Endothelial cell of umbilical vein (primary cell): ENCODE results near the gene THSD4. TPM values are rescaled to one million over a fixed set of nuclear protein-coding genes. Genes with fewer than 3 reads are reported as not detected.

ENCODE experiments used
- BruUV-seq: library from RNA; stranded (reverse); fragments of 400-500 nt; replicated peaks from 2 replicates; lab custom pipeline; 2021; lab: Mats Ljungman, UMichigan
- CTCF ChIA-PET: fragments of 300-600, 350-600 bp; sonication (Branson Sonifier 250); formaldehyde crosslinking; loops from one replicate; lab custom pipeline; 2021; ENCODE audit warnings: antibody characterized with exemption, inconsistent platforms; lab: Charles Lee
- POLR2A ChIA-PET: fragments of 300-600, 350-600 bp; sonication (Branson Sonifier 250); formaldehyde crosslinking; loops from one replicate; lab custom pipeline; 2021; ENCODE audit warnings: antibody characterized with exemption, inconsistent platforms; lab: Charles Lee
- DNase-seq: peaks from one replicate; pipeline ENCODE4 v3.0.0-alpha.2; 2011; ENCODE audit warnings: low read depth, low spot score
- FAIRE-seq: peaks from 2 replicates; lab custom pipeline; 2011; peaks lifted over from hg19 to GRCh38; lab: Jason Lieb, UNC
- H2AFZ ChIP-seq: 2 replicates; pipeline ENCODE4 v1.6.0; 2012; ENCODE audit warnings: low read depth, low read length, control low read depth, inconsistent platforms
- H3K27ac ChIP-seq: 2 replicates; pipeline ENCODE4 v1.5.1; 2011; ENCODE audit warnings: low read depth, mild to moderate bottlenecking, control low read depth, low read length, moderate library complexity; ENCODE audit not compliant: insufficient read depth
- H3K27me3 ChIP-seq, 2 experiments: 2 replicates each; pipeline versions ENCODE4 v1.6.0 to v1.6.1; 2011; ENCODE audit warnings: low read length in 2 of 2, mixed read lengths in 1 of 2; ENCODE audit not compliant: control insufficient read depth in 2 of 2, insufficient read depth in 2 of 2
- H3K36me3 ChIP-seq, 2 experiments: 2 replicates in 1 of 2; 3 replicates in 1 of 2; pipeline ENCODE4 v1.5.1; 2011; ENCODE audit warnings: low read length in 2 of 2, mild to moderate bottlenecking in 1 of 2, moderate library complexity in 1 of 2; ENCODE audit not compliant: control insufficient read depth in 2 of 2, insufficient read depth in 2 of 2; ENCODE audit errors: extremely low read depth in 1 of 2
- H3K4me1 ChIP-seq: 3 replicates; pipeline ENCODE4 v1.5.1; 2011; ENCODE audit warnings: mild to moderate bottlenecking, low read length; ENCODE audit not compliant: control insufficient read depth, insufficient read depth; ENCODE audit errors: extremely low read depth
- H3K4me2 ChIP-seq: 2 replicates; pipeline ENCODE4 v1.6.1; 2011; ENCODE audit warnings: low read length, control low read depth, mixed read lengths; ENCODE audit not compliant: insufficient read depth
- H3K4me3 ChIP-seq, 3 experiments: fragments of 200-600 bp in 1 of 3; sonication (generic), shearing (Covaris generic) in 1 of 3; replicated peaks in 1 of 3; 2 replicates each; pipeline ENCODE4 v1.5.1; 2011 to 2016; ENCODE audit warnings: control low read depth in 3 of 3, low read length in 3 of 3, mild to moderate bottlenecking in 2 of 3, inconsistent platforms in 1 of 3, low read depth in 1 of 3, moderate library complexity in 1 of 3; ENCODE audit not compliant: insufficient read depth in 1 of 3
- H3K79me2 ChIP-seq: 2 replicates; pipeline ENCODE4 v1.6.0; 2012; ENCODE audit warnings: low read length, inconsistent platforms; ENCODE audit not compliant: control insufficient read depth, insufficient read depth
- H3K9ac ChIP-seq: replicated peaks from 2 replicates; pipeline ENCODE3; 2011; ENCODE audit warnings: low read length, control low read depth; ENCODE audit not compliant: insufficient read depth; ENCODE audit errors: extremely low read depth
- H3K9me1 ChIP-seq: replicated peaks from 3 replicates; pipeline ENCODE4 v1.6.0; 2011; ENCODE audit warnings: mild to moderate bottlenecking, low read length; ENCODE audit not compliant: control insufficient read depth, insufficient read depth; ENCODE audit errors: extremely low read depth
- H3K9me3 ChIP-seq: replicated peaks from 2 replicates; pipeline ENCODE4 v1.5.1; 2012; ENCODE audit warnings: low read length, inconsistent platforms; ENCODE audit not compliant: control insufficient read depth, insufficient read depth
- H4K20me1 ChIP-seq: replicated peaks from 2 replicates; pipeline ENCODE3; 2011; ENCODE audit warnings: mild to moderate bottlenecking, low read length; ENCODE audit not compliant: control insufficient read depth, insufficient read depth; ENCODE audit errors: extremely low read depth
- EZH2 ChIP-seq: IDR thresholded peaks from 2 replicates; pipeline ENCODE4 v1.6.1; 2012; ENCODE audit warnings: borderline replicate concordance, low read depth, mild to moderate bottlenecking, moderate library complexity, low read length, inconsistent platforms; ENCODE audit not compliant: severe bottlenecking
- FOS ChIP-seq: IDR thresholded peaks from 2 replicates; pipeline ENCODE4 v1.6.1; 2011; ENCODE audit warnings: mild to moderate bottlenecking, low read length, moderate library complexity, borderline replicate concordance; ENCODE audit not compliant: insufficient read depth
- GATA2 ChIP-seq: IDR thresholded peaks from 2 replicates; pipeline ENCODE4 v1.7.0; 2011; ENCODE audit warnings: low read depth, mild to moderate bottlenecking, moderate library complexity, mixed read lengths, low read length; ENCODE audit not compliant: insufficient read length, insufficient read depth
- JUN ChIP-seq: IDR thresholded peaks from 2 replicates; pipeline ENCODE4 v1.6.1; 2011; ENCODE audit warnings: borderline replicate concordance, low read depth; ENCODE audit not compliant: insufficient read length, insufficient read depth
- MYC ChIP-seq: IDR thresholded peaks from one replicate; pipeline ENCODE4 v1.6.1; 2011; ENCODE audit warnings: mild to moderate bottlenecking, low read depth, low read length
- POLR2A ChIP-seq: IDR thresholded peaks from 2 replicates; pipeline ENCODE4 v1.6.1; 2012; ENCODE audit warnings: low read depth, mild to moderate bottlenecking, control low read depth, low read length
- POLR2AphosphoS5 ChIP-seq: IDR thresholded peaks from 2 replicates; pipeline ENCODE4 v1.6.1; 2012; ENCODE audit warnings: low read depth, mild to moderate bottlenecking, control low read depth, low read length, moderate library complexity; ENCODE audit not compliant: insufficient read depth
- dilution Hi-C: fragments of 300-500 bp; cut with MboI; formaldehyde crosslinking; loops from one replicate; pipeline ENCODE4 v1.15.0; 2019; ENCODE audit warnings: low sequenced_read_pairs; ENCODE audit not compliant: extremely low pct_ligation_motif_present
- intact Hi-C: fragments of 100-400 bp; cut with micrococcal nuclease; formaldehyde crosslinking; loops from one replicate; pipeline ENCODE4 v1.10.0; 2022
- polyA plus RNA-seq, 4 experiments: library from polyadenylated mRNA; depleted of rRNA in 3 of 4; stranded (reverse) in 3 of 4; unstranded in 1 of 4; fragments of >200 nt; gene quantifications; 2 replicates each; pipeline versions ENCODE4 v1.2.1 to v1.2.3, GENCODE V29; 2011 to 2012; ENCODE audit warnings: missing spikeins in 1 of 4
- total RNA-seq: library from RNA; stranded (reverse); gene quantifications from 2 replicates; pipeline ENCODE4 v1.2.3, GENCODE V29; 2021
- TF ChIP-seq, protein P1 (sequence below): IDR thresholded peaks from 2 replicates; pipeline ENCODE4 v1.6.1; 2011; ENCODE audit not compliant: insufficient read depth, insufficient read length
- TF ChIP-seq, protein P2 (sequence below), 2 donors: IDR thresholded peaks; 1 replicate in 1 of 2; 2 replicates in 1 of 2; pipeline ENCODE4 v1.5.1; 2011; ENCODE audit warnings: low read length in 2 of 2, mild to moderate bottlenecking in 2 of 2, moderate library complexity in 2 of 2, control low read depth in 1 of 2, inconsistent platforms in 1 of 2, low read depth in 1 of 2; ENCODE audit not compliant: insufficient read depth in 1 of 2; ENCODE audit errors: extremely low read depth in 1 of 2

The THSD4 gene
- total and polyA plus RNA-seq, 2 donors (not counting 3 experiments of a cell fraction or from before 2014, with no cell fraction given), result 9.9 to 25.4 TPM

DNA sequence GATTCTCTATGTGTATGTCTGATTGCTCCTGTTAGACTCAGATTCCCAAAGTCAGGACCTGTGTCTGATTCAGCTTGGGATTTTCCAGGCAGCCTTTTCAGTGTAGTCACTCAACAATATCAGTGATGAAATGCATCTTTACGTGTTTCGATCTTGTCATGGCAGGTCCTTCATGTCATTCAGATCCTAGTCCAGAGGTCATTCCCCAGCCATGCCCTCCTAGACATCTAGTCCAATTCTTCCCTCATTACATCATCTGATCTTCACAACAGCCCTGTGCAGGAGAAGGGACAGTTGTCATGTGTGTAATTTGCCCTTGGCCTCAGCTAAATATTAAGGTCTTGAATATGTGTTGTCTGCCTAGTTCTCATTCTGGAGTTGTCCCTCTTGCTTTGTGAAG is 541.9 kb downstream of the THSD4 start:
- H3K27me3 ChIP-seq, result no peaks in the 10 kb centered on the region
- no peak for FAIRE-seq
- no peak overlapping the region for H2AFZ ChIP-seq
- no peak overlapping the region for H3K4me3 ChIP-seq
- H3K9ac ChIP-seq, result no peak overlapping the region
- CTCF ChIA-PET, result no interaction called here
- H4K20me1 ChIP-seq, result no peaks in the 10 kb centered on the region
- BruUV-seq, result no TSS peak
- H3K9me1 ChIP-seq, result no peaks in the 10 kb centered on the region
- no peaks in the 10 kb centered on the region for H3K79me2 ChIP-seq
- TF ChIP-seq, protein P1, sequence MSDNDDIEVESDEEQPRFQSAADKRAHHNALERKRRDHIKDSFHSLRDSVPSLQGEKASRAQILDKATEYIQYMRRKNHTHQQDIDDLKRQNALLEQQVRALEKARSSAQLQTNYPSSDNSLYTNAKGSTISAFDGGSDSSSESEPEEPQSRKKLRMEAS, result no peak
- TF ChIP-seq GATA2 (no peak), JUN (no peak), MYC (no peak), POLR2A (no peak), POLR2AphosphoS5 (no peak), EZH2 (no peak), FOS (no peak)
- TF ChIP-seq, protein P2, sequence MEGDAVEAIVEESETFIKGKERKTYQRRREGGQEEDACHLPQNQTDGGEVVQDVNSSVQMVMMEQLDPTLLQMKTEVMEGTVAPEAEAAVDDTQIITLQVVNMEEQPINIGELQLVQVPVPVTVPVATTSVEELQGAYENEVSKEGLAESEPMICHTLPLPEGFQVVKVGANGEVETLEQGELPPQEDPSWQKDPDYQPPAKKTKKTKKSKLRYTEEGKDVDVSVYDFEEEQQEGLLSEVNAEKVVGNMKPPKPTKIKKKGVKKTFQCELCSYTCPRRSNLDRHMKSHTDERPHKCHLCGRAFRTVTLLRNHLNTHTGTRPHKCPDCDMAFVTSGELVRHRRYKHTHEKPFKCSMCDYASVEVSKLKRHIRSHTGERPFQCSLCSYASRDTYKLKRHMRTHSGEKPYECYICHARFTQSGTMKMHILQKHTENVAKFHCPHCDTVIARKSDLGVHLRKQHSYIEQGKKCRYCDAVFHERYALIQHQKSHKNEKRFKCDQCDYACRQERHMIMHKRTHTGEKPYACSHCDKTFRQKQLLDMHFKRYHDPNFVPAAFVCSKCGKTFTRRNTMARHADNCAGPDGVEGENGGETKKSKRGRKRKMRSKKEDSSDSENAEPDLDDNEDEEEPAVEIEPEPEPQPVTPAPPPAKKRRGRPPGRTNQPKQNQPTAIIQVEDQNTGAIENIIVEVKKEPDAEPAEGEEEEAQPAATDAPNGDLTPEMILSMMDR (IDR thresholded peaks at IDR 0.05; ENCODE audit: extremely low read depth in 1 of 2, insufficient read depth in 1 of 2, low read depth in 1 of 2, low read length in 2 of 2), result no peak
- peaks cover 15% of the 10 kb centered on the region for H3K4me1 ChIP-seq
- no peaks in the 10 kb centered on the region for H3K36me3 ChIP-seq
- dilution Hi-C loops, result no loop called here
- H3K4me2 ChIP-seq, result no peak overlapping the region
- POLR2A ChIA-PET, result no interaction called here
- intact Hi-C loops, result no loop called here
- H3K9me3 ChIP-seq, result no peaks in the 10 kb centered on the region
- H3K27ac ChIP-seq, result no peak overlapping the region
- DNase-seq, result no peak
